ENCODE measurements around the gene ABHD6. TPM values are rescaled to one million over a fixed set of nuclear protein-coding genes. Genes with fewer than 3 reads are reported as not detected.
"Not testable (repeated sequence)": the region's sequence is repeated elsewhere in the genome, so short reads cannot be mapped to it uniquely, and the experiment has no call there.

The ABHD6 gene
- polyA plus RNA-seq, 1 donor = 33.8 TPM

DNA sequence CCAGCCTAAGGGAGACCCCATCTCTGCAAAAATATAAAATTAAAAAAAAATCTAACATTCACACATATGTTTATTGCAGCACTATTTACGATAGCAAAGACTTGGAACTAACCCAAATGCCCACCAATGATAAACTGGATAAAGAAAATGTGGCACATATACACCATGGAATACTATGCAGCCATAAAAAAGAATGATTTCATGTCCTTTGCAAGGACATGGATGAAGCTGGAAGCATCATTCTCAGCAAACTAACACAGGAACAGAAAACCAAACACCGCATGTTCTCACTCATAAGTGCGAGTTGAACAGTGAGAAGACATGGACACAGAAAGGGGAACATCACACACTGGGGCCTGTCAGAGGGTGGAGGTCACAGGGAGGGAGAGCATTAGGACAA is 35.8 kb downstream of the ABHD6 start:
- not testable (repeated sequence) for DNase-seq; H3K4me3 ChIP-seq (ENCODE audit: low read length); H3K27me3 ChIP-seq (ENCODE audit: control insufficient read depth, insufficient read depth, low read length); H3K27ac ChIP-seq (ENCODE audit: low read length); H3K9me3 ChIP-seq (ENCODE audit: control insufficient read depth, low read depth, low read length); H3K4me1 ChIP-seq (ENCODE audit: control insufficient read depth, insufficient read depth, low read length)
- 100% methylated on average over 1 of the region's 3 CpGs for WGBS (ENCODE audit: insufficient coverage, low lambda C conversion rate)
- peaks cover 38% of the 10 kb centered on the region for H3K36me3 ChIP-seq (ENCODE audit: control insufficient read depth, insufficient read depth, low read length)

DNA sequence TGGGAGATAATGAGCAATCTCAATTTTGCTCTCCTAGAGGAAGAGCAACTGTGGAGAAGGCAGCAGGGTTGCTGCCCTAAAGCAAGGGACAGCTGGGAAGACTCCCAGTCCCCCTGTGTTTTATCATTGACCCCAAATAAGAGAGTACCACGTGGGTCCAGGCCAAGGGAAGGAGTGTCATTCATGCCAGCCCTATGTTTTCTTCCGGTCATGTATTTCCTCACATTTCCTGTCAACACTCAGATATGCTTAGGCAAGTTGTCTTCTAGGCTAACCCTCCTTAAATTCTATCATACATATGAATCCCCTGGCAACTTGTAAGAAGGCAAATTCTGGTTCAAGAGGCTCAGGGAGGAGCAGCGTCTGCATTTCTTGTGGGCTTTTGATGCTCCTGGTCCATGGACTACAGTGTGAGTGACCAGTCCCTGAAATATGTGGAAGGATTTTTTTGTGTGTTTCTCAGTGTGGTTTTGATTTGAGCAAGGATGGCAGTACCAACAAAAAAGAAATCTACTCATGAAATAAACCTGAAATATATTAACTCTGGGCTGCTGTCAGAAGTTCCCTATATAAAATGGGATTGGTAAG is 36.5 kb downstream of the ABHD6 start:
- Histone ChIP-seq H3K9me3 (ENCODE audit: control insufficient read depth, low read depth, low read length) (no peaks in the 10 kb centered on the region), H3K27ac (ENCODE audit: low read length) (no peak overlapping the region)

DNA sequence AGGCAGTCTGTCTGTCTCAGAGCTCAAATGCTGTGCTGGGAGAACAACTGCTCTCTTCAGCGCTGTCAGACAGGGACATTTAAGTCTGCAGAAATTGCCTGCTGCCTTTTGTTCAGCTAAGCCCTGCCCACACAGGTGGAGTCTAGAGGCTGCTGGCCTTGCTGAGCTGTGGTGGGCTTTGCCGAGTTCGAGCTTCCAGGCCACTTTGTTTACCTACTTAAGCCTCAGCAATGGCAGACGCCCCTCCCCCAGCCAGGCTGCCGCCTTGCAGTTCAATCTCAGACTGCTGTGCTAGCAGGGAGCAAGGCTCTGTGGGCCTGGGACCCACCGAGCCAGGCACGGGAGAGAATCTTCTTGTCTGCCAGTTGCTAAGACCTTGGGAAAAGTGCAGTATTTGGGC is 43.5 kb downstream of the ABHD6 start:
- WGBS (ENCODE audit: insufficient coverage, low lambda C conversion rate) = no CpG with 5 or more reads among the region's 7 CpGs
- no peaks in the 10 kb centered on the region for H3K9me3 ChIP-seq (ENCODE audit: control insufficient read depth, low read depth, low read length)
- no peaks in the 10 kb centered on the region for H3K4me1 ChIP-seq (ENCODE audit: control insufficient read depth, insufficient read depth, low read length)
- DNase-seq = no peak
- H3K27me3 ChIP-seq (ENCODE audit: control insufficient read depth, insufficient read depth, low read length) = no peaks in the 10 kb centered on the region
- H3K36me3 ChIP-seq (ENCODE audit: control insufficient read depth, insufficient read depth, low read length) = peaks cover 39% of the 10 kb centered on the region
- no peak overlapping the region for H3K27ac ChIP-seq (ENCODE audit: low read length)
- no peak overlapping the region for H3K4me3 ChIP-seq (ENCODE audit: low read length)

More for the DNA sequence above, 36.5 kb downstream of the ABHD6 start:
- no CpG with 5 or more reads among the region's 3 CpGs for WGBS (ENCODE audit: insufficient coverage, low lambda C conversion rate)
- H3K27me3 ChIP-seq (ENCODE audit: control insufficient read depth, insufficient read depth, low read length) = no peaks in the 10 kb centered on the region
- H3K36me3 ChIP-seq (ENCODE audit: control insufficient read depth, insufficient read depth, low read length) = peaks cover 31% of the 10 kb centered on the region
- no peak overlapping the region for H3K4me3 ChIP-seq (ENCODE audit: low read length)
- H3K4me1 ChIP-seq (ENCODE audit: control insufficient read depth, insufficient read depth, low read length) = no peaks in the 10 kb centered on the region
- no peak for DNase-seq

DNA sequence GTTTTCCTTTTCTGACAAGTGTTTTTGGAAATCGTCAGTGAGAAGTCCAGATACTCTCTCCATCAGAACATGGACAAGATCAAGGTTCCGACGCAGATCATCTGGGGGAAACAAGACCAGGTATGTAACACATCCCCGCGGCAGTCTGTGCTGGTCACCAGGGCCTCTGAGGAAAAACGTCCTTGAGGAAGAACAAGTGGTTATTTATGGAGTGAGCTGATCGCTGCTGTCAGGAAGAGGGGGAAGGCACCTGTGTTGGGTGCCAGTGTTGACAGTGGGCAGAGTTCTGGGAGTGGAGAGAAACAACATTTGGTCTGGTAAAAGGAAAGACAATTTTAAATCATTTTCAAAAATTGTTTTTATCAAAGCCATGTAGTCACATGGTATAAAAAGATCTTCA is 47.7 kb downstream of the ABHD6 start:
- Histone ChIP-seq H3K4me1 (ENCODE audit: control insufficient read depth, insufficient read depth, low read length) (no peaks in the 10 kb centered on the region), H3K9me3 (ENCODE audit: control insufficient read depth, low read depth, low read length) (peaks cover under 1% of the 10 kb centered on the region), H3K4me3 (ENCODE audit: low read length) (no peak overlapping the region), H3K27ac (ENCODE audit: low read length) (no peak overlapping the region), H3K27me3 (ENCODE audit: control insufficient read depth, insufficient read depth, low read length) (no peaks in the 10 kb centered on the region), H3K36me3 (ENCODE audit: control insufficient read depth, insufficient read depth, low read length) (peaks cover 64% of the 10 kb centered on the region)
- WGBS (ENCODE audit: insufficient coverage, low lambda C conversion rate) = 40% methylated on average over 1 of the region's 7 CpGs
- DNase-seq = no peak

DNA sequence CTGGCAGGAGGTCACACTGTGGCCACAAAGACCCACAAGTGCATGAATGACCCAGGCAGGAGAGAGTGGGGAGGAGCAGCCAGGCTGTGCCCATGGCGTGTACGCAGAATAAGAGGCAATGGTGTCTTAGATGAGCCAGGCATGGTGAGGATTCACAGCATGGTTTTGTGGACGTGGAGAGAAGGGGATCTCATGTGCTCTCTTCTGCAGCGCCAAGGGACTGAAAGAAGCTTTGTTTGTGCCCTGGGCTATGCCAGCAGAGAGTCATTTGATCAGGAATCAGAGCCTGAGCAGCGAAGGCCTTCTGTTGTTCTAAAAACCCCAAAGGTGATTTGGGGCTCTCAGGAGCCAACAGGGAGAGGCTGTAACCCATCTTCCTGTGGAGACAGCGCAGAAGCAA is 49.8 kb downstream of the ABHD6 start:
- H3K27ac ChIP-seq (ENCODE audit: low read length) = no peak overlapping the region
- peaks cover 7% of the 10 kb centered on the region for H3K9me3 ChIP-seq (ENCODE audit: control insufficient read depth, low read depth, low read length)
- DNase-seq = no peak
- H3K4me3 ChIP-seq (ENCODE audit: low read length) = no peak overlapping the region
- peaks cover 48% of the 10 kb centered on the region for H3K36me3 ChIP-seq (ENCODE audit: control insufficient read depth, insufficient read depth, low read length)
- H3K4me1 ChIP-seq (ENCODE audit: control insufficient read depth, insufficient read depth, low read length) = no peaks in the 10 kb centered on the region
- H3K27me3 ChIP-seq (ENCODE audit: control insufficient read depth, insufficient read depth, low read length) = no peaks in the 10 kb centered on the region
- no CpG with 5 or more reads among the region's 6 CpGs for WGBS (ENCODE audit: insufficient coverage, low lambda C conversion rate)

DNA sequence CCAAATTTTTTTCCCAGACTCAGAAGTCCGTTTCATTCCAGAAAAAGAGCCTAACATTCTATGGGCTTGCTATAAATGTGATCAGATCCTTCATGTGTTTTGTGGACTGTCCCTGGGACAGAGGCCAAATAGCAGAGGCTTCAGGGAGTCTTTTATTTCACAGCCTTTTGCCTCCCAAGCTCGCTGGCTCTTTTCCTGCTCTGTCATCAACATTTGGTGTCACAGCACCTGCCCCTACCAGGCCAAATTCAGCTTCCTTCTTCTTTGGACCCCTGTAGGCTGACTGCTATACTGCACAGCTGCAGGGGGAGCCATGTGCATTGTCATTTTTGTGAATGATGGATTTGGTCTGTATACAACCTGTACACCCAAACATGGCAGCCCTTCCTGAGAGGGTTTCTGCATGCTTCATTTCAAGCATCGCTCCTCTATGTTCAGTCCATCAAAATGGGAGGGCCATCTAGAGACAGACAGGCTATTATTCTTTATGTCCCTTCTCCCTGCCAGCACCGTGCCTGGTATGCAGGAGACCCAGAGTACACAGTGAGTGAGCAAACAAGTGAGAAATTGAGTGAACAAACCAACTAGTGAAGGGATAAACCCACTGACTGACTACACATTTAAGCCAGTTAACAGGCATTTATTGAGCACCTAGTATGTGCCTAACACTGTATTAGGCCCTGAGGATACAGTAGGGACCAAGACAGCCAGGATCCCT is 50.6 kb downstream of the ABHD6 start:
- H3K27me3 ChIP-seq (ENCODE audit: control insufficient read depth, insufficient read depth, low read length) = no peaks in the 10 kb centered on the region
- DNase-seq = no peak
- H3K4me3 ChIP-seq (ENCODE audit: low read length) = no peak overlapping the region
- 100% methylated on average over 1 of the region's 4 CpGs for WGBS (ENCODE audit: insufficient coverage, low lambda C conversion rate)
- peaks cover 42% of the 10 kb centered on the region for H3K36me3 ChIP-seq (ENCODE audit: control insufficient read depth, insufficient read depth, low read length)
- peaks cover 7% of the 10 kb centered on the region for H3K9me3 ChIP-seq (ENCODE audit: control insufficient read depth, low read depth, low read length)
- no peaks in the 10 kb centered on the region for H3K4me1 ChIP-seq (ENCODE audit: control insufficient read depth, insufficient read depth, low read length)
- no peak overlapping the region for H3K27ac ChIP-seq (ENCODE audit: low read length)

DNA sequence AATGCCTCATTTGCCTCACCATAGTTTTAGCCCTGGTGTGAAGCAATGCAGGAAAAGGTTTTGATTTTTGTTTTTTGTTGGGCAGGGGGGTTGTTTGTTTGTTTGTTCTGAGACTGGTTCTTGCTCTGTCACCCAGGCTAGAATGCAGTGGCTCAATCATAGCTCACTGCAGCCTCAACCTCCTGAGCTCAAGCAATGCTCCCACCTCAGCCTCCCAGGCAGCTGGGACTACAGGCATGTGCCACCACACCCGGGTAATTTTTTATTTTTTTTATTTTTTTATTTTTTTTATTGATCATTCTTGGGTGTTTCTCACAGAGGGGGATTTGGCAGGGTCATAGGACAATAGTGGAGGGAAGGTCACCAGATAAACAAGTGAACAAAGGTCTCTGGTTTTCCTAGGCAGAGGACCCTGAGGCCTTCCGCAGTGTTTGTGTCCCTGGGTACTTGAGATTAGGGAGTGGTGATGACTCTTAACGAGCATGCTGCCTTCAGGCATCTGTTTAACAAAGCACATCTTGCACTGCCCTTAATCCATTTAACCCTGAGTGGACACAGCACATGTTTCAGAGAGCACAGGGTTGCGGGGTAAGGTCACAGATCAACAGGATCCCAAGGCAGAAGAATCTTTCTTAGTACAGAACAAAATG is 51.5 kb downstream of the ABHD6 start:
- H3K9me3 ChIP-seq (ENCODE audit: control insufficient read depth, low read depth, low read length); H3K27me3 ChIP-seq (ENCODE audit: control insufficient read depth, insufficient read depth, low read length); DNase-seq; H3K27ac ChIP-seq (ENCODE audit: low read length); H3K4me3 ChIP-seq (ENCODE audit: low read length); H3K4me1 ChIP-seq (ENCODE audit: control insufficient read depth, insufficient read depth, low read length): not testable (repeated sequence)
- 100% methylated on average over 1 of the region's 4 CpGs for WGBS (ENCODE audit: insufficient coverage, low lambda C conversion rate)
- peaks cover 40% of the 10 kb centered on the region for H3K36me3 ChIP-seq (ENCODE audit: control insufficient read depth, insufficient read depth, low read length)

DNA sequence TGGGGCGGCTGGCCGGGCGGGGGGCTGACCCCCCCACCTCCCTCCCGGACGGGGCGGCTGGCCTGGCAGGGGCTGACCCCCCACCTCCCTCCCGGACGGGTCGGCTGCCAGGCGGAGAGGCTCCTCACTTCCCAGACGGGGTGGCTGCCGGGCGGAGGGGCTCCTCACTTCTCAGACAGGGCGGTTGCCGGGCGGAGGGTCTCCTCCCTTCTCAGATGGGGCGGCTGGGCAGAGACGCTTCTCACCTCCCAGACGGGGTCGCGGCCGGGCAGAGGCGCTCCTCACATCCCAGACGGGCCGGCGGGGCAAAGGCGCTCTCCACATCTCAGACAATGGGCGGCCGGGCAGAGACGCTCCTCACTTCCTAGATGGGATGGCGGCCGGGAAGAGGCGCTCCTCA is 52.9 kb downstream of the ABHD6 start:
- DNase-seq; H3K27ac ChIP-seq (ENCODE audit: low read length); H3K27me3 ChIP-seq (ENCODE audit: control insufficient read depth, insufficient read depth, low read length); H3K4me1 ChIP-seq (ENCODE audit: control insufficient read depth, insufficient read depth, low read length); H3K4me3 ChIP-seq (ENCODE audit: low read length); H3K9me3 ChIP-seq (ENCODE audit: control insufficient read depth, low read depth, low read length): not testable (repeated sequence)
- no CpG with 5 or more reads among the region's 33 CpGs for WGBS (ENCODE audit: insufficient coverage, low lambda C conversion rate)
- H3K36me3 ChIP-seq (ENCODE audit: control insufficient read depth, insufficient read depth, low read length) = peaks cover 34% of the 10 kb centered on the region

DNA sequence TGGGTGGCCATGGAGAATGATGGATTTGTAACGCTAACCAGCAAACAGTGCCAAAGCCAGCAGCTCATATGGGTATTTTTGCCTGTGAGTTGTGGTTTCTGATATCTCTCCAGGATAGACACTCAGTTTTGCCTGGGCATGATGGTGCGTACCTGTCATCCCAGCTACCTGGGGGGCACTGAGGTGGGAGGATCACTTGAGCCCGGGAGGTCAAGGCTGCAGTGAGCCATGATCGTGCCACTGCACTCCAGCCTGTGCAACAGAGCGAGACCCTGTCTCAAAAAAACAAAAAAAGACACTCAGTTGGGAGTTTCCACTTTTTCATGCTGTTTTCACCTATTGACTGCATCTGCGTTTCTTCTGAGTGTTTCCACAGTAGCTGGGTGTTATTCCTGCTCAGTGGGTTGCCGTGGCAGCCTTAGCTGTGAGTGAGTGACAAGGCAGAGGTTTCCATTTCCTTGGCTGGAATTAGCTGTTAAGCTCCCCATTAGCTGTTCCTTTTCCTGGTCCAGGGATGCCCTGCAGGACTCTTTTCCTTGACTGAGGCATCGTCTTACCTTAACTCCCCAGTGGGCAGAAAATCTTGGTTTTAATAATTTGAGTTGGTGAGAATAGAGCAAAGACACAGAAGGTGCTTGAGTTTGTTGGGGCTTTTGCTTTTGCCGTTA is 54.2 kb downstream of the ABHD6 start:
- Histone ChIP-seq H3K4me1 (ENCODE audit: control insufficient read depth, insufficient read depth, low read length) (no peaks in the 10 kb centered on the region), H3K4me3 (ENCODE audit: low read length) (no peak overlapping the region), H3K27ac (ENCODE audit: low read length) (no peak overlapping the region), H3K27me3 (ENCODE audit: control insufficient read depth, insufficient read depth, low read length) (no peaks in the 10 kb centered on the region), H3K36me3 (ENCODE audit: control insufficient read depth, insufficient read depth, low read length) (peaks cover 29% of the 10 kb centered on the region), H3K9me3 (ENCODE audit: control insufficient read depth, low read depth, low read length) (peaks cover 7% of the 10 kb centered on the region)
- WGBS (ENCODE audit: insufficient coverage, low lambda C conversion rate) = 60% methylated on average over 1 of the region's 9 CpGs
- no peak for DNase-seq

DNA sequence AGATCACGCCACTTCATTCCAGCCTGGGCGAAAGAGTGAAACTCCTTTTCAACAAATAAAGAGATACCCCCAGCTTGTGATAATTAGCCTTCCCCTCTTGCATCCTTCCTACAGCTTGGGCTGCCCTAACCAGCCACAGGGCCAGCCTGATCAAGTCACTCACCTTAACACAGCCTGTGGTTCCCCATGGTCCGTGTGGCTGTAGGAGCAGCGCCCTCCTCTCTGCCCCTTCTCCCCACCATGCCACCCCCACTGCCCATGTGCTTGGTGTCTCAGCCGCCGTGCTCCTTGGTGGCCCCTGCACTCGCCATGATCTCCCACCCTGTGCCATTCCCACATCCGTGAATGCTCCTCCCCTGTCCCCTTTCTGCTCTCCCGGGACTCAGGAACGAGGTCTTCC is 55.3 kb downstream of the ABHD6 start:
- WGBS (ENCODE audit: insufficient coverage, low lambda C conversion rate) = no CpG with 5 or more reads among the region's 10 CpGs
- H3K9me3 ChIP-seq (ENCODE audit: control insufficient read depth, low read depth, low read length) = peaks cover 7% of the 10 kb centered on the region
- H3K27me3 ChIP-seq (ENCODE audit: control insufficient read depth, insufficient read depth, low read length) = no peaks in the 10 kb centered on the region

More for the DNA sequence above, 55.3 kb downstream of the ABHD6 start:
- Histone ChIP-seq H3K27ac (ENCODE audit: low read length) (no peak overlapping the region), H3K4me3 (ENCODE audit: low read length) (no peak overlapping the region), H3K36me3 (ENCODE audit: control insufficient read depth, insufficient read depth, low read length) (peaks cover 18% of the 10 kb centered on the region), H3K4me1 (ENCODE audit: control insufficient read depth, insufficient read depth, low read length) (no peaks in the 10 kb centered on the region)
- no peak for DNase-seq
